ENCODE measurements around the gene SLC26A11.
"Not testable (repeated sequence)": the region's sequence is repeated elsewhere in the genome, so short reads cannot be mapped to it uniquely, and the experiment has no call there.

SLC26A11 gene

DNA sequence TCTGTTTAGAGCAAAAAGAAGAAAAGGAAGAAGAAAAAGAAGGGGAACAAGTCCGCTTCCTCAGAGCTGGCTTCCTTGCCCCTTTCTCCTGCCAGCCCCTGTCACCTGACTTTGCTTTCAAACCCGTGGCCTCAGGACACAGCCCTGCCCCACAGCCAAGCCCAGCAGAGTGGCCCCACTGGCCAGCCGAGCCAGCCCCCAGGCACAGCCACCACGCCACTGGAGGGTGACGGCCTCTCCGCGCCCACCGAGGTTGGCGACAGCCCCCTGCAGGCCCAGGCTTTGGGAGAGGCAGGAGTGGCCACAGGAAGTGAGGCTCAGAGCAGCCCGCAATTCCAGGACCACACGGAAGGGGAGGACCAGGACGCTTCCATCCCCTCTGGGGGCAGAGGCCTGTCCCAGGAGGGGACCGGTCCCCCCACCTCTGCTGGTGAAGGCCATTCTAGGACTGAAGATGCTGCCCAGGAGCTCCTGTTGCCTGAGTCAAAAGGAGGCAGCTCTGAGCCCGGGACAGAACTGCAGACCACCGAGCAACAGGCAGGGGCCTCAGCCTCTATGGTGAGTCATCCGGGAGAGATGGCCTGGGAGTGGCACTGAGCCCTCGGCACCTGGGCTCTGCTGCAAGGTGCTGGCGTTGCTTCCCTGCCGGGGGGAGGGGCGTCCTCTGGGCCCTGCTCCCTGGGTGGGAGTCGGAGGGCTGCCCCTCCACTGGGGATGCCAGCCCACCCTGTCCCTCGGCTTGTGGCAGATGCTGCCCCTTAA, 67.8 kb downstream of the SLC26A11 start:
- no peak for DNase-seq

DNA sequence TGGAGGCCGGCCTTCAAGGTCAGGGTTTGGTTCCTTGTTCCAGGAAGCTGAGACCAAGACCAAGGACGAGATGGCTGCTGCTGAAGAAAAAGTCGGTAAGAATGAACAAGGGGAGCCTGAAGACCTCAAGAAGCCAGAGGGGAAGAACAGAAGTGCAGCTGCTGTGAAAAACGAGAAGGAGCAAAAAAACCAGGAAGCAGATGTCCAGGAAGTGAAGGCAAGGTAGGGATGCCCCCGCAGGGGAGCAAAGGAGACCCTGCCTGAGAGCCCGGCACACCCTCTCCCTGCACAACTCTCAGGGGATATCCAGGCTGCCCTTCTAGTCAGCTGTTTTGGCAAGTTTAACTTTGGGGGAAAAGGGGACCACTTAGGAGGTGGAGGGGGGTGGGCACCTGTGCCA, 69.4 kb downstream of the SLC26A11 start:
- DNase-seq = no peak

GRCh38 chr17:80290156-80290555, 69.9 kb downstream of the SLC26A11 start:
- DNase-seq = no peak

GRCh38 chr17:80291260-80291659, 71.0 kb downstream of the SLC26A11 start:
- no peak for DNase-seq

GRCh38 chr17:80291691-80292487, 71.7 kb downstream of the SLC26A11 start:
- DNase-seq = no peak

DNA sequence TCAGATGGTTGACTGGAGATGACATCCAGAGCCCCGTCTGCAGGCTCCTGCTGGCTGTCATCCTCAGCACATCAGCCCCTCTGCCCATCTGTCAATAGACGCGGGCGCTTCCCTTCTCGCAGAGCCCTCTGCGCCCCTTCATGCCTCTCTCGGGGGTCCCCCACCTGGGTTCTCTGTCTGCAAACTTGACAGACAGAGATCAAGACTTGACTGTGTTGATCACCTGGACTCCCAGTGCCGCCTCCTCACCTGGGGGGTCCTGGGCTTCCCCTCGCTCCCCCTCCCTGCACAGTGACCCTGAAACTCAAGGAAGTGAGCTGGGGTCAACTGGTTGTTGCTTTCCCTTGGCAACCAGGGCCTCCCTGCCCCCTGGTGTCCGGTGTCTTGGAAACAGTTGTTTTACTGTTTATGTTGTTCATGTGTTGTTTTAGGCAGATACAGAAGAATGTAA, 72.3 kb downstream of the SLC26A11 start:
- no peak for DNase-seq

- peak; percentile 60 for DNase-seq
These were observed 74.0 kb downstream of the SLC26A11 start for GRCh38 chr17:80294210-80294609.

DNA sequence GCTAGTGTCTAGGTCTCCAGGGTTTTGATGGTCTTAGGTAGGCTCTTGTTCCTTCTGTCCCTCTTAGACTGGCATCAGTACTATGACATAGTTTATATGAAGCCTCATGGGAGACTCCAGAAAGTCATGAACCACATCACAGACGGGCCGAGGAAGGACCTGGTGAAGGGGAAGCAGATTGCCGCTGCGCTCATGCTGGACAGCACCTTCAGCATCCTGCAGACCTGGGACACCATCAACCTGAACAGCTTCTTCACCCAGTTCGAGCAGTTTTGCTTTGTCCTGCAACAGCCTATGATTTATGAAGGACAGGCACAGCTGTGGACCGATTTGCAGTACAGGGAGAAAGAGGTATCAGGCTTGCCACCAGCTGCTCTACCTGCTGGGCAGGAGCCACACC, 74.4 kb downstream of the SLC26A11 start:
- DNase-seq = no peak

- DNase-seq = no peak
These were observed 74.9 kb downstream of the SLC26A11 start for GRCh38 chr17:80295146-80295545.

GRCh38 chr17:80295559-80295958, 75.3 kb downstream of the SLC26A11 start:
- no peak for DNase-seq

DNA sequence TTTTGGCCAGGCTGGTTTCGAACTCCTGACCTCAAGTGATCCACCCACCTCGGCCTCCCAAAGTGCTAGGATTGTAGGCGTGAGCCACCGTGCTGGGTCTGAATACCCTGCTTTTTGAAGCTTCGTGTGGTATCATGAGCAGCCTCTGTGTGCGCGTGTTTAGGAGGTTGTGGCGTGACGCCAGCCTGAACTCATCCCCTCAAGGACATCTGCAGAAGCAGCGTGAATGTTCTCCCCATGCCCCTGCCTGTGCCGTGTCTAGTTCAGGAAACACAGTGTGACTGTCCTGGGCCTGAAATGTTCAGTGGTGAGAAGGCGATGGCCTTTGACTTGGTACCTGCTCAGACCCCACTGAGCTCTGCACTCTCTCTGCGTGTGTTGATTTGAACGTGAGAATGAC, 76.0 kb downstream of the SLC26A11 start:
- no peak for DNase-seq

- no peak for DNase-seq
These were observed 77.9 kb downstream of the SLC26A11 start for GRCh38 chr17:80297996-80298560.

DNA sequence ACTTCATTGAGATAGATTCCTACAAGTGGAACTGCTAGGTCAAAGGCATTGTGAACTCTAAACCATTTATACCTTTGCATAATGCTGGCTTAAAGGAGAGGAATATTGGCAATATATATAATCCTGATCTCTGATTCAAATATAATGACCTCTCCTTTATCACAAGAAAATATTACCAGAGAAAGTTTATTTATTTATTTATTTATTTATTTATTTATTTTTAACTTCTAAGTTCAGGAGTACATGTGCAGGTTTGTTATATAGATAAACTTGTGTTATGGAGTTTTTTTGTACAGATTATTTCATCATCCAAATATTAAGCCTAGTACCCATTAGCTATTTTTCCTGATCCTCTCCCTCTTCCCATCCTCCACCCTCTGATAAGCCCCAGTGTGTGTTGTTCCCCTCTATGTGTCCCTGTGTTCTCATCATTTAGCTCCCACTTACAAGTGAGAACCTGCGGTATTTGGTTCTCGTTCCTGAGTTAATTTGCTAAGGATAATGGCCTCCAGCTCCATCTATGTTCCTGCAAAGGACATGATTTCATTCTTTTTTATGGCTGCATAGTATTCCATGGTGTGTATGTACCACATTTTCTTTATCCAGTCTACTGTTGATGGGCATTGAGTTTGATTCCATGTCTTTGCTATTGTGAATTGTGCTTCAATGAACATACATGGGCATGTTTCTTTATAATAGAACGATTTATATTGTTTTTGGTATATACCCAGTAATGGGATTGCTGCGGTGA, 79.3 kb downstream of the SLC26A11 start:
- not testable (repeated sequence) for DNase-seq

GRCh38 chr17:80300756-80301155, 80.5 kb downstream of the SLC26A11 start:
- DNase-seq = not testable (repeated sequence)

Data from suppressor macrophage treated with lipopolysaccharide for 4 hours (primary cell).